Peyer's patch (tissue), 4 donors: ENCODE measurements around the gene ZNF668. TPM values are rescaled to one million over a fixed set of nuclear protein-coding genes. Genes with fewer than 3 reads are reported as not detected.

Experiments
- DNase-seq, 3 donors: peaks; one replicate each; pipeline ENCODE4 v3.0.0-alpha.2; 2017 to 2019
- H3K27ac ChIP-seq, 4 donors: fragments of 200-600 bp; sonication (generic); one replicate each; pipeline ENCODE4 v1.5.1; 2016 to 2019
- H3K27me3 ChIP-seq, 2 donors: fragments of 200-600 bp; sonication (generic); one replicate each; pipeline ENCODE4 v1.5.1; 2019
- H3K36me3 ChIP-seq, 3 donors: fragments of 200-600 bp; sonication (generic); one replicate each; pipeline ENCODE4 v1.5.1; 2016 to 2019
- H3K4me1 ChIP-seq, 4 donors: fragments of 200-600 bp; sonication (generic); one replicate each; pipeline ENCODE4 v1.5.1; 2016 to 2019
- H3K4me3 ChIP-seq, 4 donors: fragments of 200-600 bp; sonication (generic); 1 replicate in 3 of 4; 2 replicates in 1 of 4; pipeline ENCODE4 v1.5.1; 2016 to 2019; ENCODE audit warnings: mild to moderate bottlenecking in 1 of 4
- H3K9me3 ChIP-seq, 4 donors: fragments of 200-600 bp; sonication (generic); one replicate each; pipeline ENCODE4 v1.5.1; 2016 to 2019; ENCODE audit warnings: mild to moderate bottlenecking in 1 of 4
- POLR2A ChIP-seq, 2 donors: fragments of 450-650 bp; IDR thresholded peaks; one replicate each; pipeline ENCODE4 v1.5.1; 2017; ENCODE audit warnings: antibody characterized with exemption in 2 of 2, mild to moderate bottlenecking in 2 of 2, moderate library complexity in 2 of 2
- total RNA-seq, 4 donors: library from RNA; depleted of rRNA; stranded (reverse); fragments of >200 nt; gene quantifications; one replicate each; pipeline ENCODE4 v1.1.0, GENCODE V29; 2016
- TF ChIP-seq, protein P1 (sequence below), 6 experiments: fragments of 450-650 bp in 4 of 6; fragments of 200-600 bp in 2 of 6; sonication (generic) in 1 of 6; IDR thresholded peaks; one replicate each; pipeline ENCODE4 v1.5.1; 2017 to 2019; ENCODE audit warnings: antibody characterized with exemption in 6 of 6, mild to moderate bottlenecking in 3 of 6, moderate library complexity in 1 of 6

ZNF668 gene
- total RNA-seq, 4 donors from 2014 or later = 3.3 to 17.2 (median 11.4) TPM

DNA sequence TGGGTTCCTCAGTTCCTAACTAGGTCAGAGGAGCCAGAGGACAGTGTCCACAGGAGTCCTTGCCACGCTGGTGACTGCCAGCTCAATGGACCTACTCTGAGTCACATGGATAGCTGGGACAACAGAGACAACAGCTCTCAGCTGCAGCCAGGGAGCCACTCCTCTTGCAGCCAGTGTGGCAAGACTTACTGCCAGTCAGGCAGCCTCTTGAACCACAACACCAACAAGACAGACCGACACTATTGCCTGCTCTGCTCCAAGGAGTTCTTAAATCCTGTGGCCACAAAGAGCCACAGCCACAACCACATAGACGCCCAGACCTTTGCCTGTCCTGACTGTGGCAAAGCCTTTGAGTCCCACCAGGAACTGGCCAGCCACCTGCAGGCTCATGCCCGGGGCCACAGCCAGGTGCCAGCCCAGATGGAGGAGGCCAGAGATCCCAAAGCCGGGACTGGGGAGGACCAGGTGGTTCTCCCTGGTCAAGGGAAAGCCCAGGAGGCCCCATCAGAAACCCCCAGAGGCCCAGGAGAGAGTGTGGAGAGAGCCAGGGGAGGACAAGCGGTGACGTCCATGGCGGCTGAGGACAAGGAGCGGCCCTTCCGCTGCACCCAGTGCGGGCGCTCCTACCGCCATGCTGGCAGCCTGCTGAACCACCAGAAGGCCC, 6.8 kb upstream of the ZNF668 start:
- Histone ChIP-seq H3K36me3 (peaks cover 0 to 74% (median 0%) of the 10 kb centered on the region in 3 donors), H3K4me1 (peaks cover 0 to 19% (median 0%) of the 10 kb centered on the region in 4 donors), H3K27ac (no peak overlapping the region), H3K4me3 (no peak overlapping the region), H3K27me3 (no peaks in the 10 kb centered on the region), H3K9me3 (no peaks in the 10 kb centered on the region)
- TF ChIP-seq POLR2A (IDR thresholded peaks at IDR 0.05) = no peak
- TF ChIP-seq, protein P1, sequence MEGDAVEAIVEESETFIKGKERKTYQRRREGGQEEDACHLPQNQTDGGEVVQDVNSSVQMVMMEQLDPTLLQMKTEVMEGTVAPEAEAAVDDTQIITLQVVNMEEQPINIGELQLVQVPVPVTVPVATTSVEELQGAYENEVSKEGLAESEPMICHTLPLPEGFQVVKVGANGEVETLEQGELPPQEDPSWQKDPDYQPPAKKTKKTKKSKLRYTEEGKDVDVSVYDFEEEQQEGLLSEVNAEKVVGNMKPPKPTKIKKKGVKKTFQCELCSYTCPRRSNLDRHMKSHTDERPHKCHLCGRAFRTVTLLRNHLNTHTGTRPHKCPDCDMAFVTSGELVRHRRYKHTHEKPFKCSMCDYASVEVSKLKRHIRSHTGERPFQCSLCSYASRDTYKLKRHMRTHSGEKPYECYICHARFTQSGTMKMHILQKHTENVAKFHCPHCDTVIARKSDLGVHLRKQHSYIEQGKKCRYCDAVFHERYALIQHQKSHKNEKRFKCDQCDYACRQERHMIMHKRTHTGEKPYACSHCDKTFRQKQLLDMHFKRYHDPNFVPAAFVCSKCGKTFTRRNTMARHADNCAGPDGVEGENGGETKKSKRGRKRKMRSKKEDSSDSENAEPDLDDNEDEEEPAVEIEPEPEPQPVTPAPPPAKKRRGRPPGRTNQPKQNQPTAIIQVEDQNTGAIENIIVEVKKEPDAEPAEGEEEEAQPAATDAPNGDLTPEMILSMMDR (IDR thresholded peaks at IDR 0.05) = no peak
- DNase-seq = peak in 1 of 3 donors; percentile 44

DNA sequence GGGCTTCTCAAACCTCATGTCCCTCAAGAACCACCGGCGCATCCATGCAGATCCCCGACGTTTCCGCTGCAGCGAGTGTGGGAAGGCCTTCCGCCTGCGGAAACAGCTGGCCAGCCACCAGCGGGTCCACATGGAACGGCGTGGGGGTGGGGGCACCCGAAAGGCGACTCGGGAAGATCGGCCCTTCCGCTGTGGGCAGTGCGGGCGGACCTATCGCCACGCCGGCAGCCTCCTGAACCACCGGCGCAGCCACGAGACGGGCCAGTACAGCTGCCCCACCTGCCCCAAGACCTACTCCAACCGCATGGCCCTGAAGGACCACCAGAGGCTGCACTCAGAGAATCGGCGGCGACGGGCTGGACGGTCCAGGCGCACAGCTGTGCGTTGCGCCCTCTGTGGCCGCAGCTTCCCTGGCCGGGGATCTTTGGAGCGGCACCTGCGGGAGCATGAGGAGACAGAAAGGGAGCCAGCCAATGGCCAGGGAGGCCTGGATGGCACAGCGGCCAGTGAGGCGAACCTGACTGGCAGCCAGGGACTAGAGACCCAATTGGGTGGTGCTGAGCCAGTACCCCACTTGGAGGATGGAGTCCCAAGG, 6.1 kb upstream of the ZNF668 start:
- Histone ChIP-seq H3K27me3 (no peaks in the 10 kb centered on the region), H3K27ac (no peak overlapping the region), H3K36me3 (peaks cover 0 to 72% (median 0%) of the 10 kb centered on the region in 3 donors), H3K9me3 (no peaks in the 10 kb centered on the region), H3K4me3 (no peak overlapping the region), H3K4me1 (peaks cover 0 to 24% (median 2%) of the 10 kb centered on the region in 4 donors)
- TF ChIP-seq, protein P1 (IDR thresholded peaks at IDR 0.05) = no peak
- TF ChIP-seq POLR2A (IDR thresholded peaks at IDR 0.05) = no peak
- peak in 1 of 3 donors; percentile 45 for DNase-seq

DNA sequence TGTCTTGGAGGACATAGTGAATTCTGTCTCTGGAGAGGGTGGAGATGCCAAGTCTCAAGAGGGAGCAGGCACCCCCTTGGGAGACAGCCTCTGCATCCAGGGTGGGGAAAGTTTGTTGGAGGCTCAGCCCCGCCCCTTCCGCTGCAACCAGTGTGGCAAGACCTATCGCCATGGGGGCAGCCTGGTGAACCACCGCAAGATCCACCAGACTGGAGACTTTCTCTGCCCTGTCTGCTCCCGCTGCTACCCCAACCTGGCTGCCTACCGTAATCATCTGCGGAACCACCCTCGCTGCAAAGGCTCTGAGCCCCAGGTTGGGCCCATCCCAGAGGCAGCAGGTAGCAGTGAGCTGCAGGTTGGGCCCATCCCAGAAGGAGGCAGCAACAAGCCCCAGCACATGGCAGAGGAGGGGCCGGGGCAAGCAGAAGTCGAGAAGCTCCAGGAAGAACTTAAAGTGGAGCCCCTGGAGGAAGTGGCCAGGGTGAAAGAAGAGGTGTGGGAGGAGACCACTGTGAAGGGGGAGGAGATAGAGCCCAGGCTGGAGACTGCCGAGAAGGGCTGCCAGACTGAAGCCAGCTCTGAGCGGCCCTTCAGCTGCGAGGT, 5.4 kb upstream of the ZNF668 start:
- Histone ChIP-seq H3K9me3 (no peaks in the 10 kb centered on the region), H3K27ac (no peak overlapping the region), H3K4me3 (no peak overlapping the region), H3K4me1 (peaks cover 0 to 31% (median 2%) of the 10 kb centered on the region in 4 donors), H3K36me3 (peaks cover 0 to 68% (median 0%) of the 10 kb centered on the region in 3 donors), H3K27me3 (no peaks in the 10 kb centered on the region)
- no peak for DNase-seq
- TF ChIP-seq, protein P1 (IDR thresholded peaks at IDR 0.05) = no peak

DNA sequence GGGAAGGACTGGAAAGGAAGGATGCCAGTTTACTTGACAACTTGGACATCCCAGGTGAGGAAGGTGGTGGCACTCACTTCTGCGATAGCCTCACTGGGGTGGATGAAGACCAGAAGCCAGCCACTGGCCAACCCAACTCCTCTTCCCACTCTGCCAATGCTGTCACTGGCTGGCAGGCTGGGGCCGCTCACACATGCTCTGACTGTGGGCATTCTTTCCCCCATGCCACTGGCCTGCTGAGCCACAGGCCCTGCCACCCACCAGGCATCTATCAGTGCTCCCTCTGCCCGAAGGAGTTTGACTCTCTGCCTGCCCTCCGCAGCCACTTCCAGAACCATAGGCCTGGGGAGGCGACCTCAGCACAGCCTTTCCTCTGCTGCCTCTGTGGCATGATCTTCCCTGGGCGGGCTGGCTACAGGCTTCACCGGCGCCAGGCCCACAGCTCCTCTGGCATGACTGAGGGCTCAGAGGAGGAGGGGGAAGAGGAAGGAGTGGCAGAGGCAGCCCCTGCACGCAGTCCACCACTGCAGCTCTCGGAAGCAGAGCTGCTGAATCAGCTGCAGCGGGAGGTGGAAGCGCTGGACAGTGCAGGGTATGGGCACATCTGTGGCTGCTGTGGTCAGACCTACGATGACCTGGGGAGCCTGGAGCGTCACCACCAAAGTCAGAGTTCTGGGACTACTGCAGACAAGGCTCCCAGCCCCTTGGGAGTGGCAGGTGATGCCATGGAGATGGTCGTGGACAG, 4.7 kb upstream of the ZNF668 start:
- TF ChIP-seq, protein P1 (IDR thresholded peaks at IDR 0.05) = no peak
- TF ChIP-seq POLR2A (IDR thresholded peaks at IDR 0.05) = no peak
- no peak for DNase-seq
- peaks cover 0 to 68% (median 0%) of the 10 kb centered on the region in 3 donors for H3K36me3 ChIP-seq
- H3K27ac ChIP-seq = no peak overlapping the region
- no peaks in the 10 kb centered on the region for H3K27me3 ChIP-seq
- no peaks in the 10 kb centered on the region for H3K9me3 ChIP-seq
- H3K4me3 ChIP-seq = no peak overlapping the region
- H3K4me1 ChIP-seq = peaks cover 0 to 32% (median 2%) of the 10 kb centered on the region in 4 donors

DNA sequence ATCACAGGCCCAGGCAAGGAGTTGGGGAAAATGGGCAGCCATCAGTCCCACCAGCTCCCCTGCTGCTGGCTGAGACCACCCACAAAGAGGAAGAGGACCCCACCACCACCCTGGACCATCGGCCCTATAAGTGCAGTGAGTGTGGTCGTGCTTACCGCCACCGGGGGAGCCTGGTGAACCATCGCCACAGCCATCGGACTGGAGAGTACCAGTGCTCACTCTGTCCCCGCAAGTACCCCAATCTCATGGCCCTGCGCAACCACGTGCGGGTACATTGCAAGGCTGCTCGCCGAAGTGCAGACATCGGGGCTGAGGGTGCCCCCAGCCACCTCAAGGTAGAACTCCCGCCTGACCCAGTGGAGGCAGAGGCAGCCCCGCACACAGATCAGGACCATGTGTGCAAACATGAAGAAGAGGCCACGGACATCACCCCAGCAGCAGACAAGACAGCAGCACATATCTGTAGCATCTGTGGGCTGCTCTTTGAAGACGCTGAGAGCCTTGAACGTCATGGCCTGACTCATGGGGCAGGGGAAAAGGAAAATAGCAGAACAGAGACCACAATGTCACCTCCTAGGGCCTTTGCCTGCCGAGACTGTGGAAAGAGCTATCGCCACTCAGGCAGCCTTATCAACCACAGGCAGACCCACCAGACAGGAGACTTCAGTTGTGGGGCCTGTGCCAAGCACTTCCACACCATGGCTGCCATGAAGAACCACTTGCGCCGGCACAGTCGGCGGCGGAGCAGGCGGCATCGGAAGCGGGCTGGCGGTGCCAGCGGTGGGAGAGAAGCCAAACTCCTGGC, 3.8 kb upstream of the ZNF668 start:
- Histone ChIP-seq H3K4me3 (no peak overlapping the region), H3K27me3 (no peaks in the 10 kb centered on the region), H3K4me1 (peaks cover 0 to 29% (median 2%) of the 10 kb centered on the region in 4 donors), H3K36me3 (peaks cover 0 to 60% (median 0%) of the 10 kb centered on the region in 3 donors), H3K27ac (no peak overlapping the region), H3K9me3 (no peaks in the 10 kb centered on the region)
- no peak for TF ChIP-seq POLR2A (IDR thresholded peaks at IDR 0.05)
- TF ChIP-seq, protein P1 (IDR thresholded peaks at IDR 0.05) = no peak
- DNase-seq = peak in 1 of 3 donors; percentile 48
